Measurements from ENCODE around the gene PKIB.
"Not testable (repeated sequence)": the region's sequence is repeated elsewhere in the genome, so short reads cannot be mapped to it uniquely, and the experiment has no call there.

The PKIB gene

GRCh38 chr6:122621638-122622037 is 11.4 kb downstream of the PKIB start:
- no peak for DNase-seq (ENCODE audit: low spot score)

GRCh38 chr6:122622479-122622878 is 12.3 kb downstream of the PKIB start:
- DNase-seq (ENCODE audit: low spot score), result no peak

- no peak for DNase-seq (ENCODE audit: low spot score)
Observed at GRCh38 chr6:122623279-122623678, 13.1 kb downstream of the PKIB start.

- DNase-seq (ENCODE audit: low spot score), result no peak
Observed at GRCh38 chr6:122624853-122625252, 14.6 kb downstream of the PKIB start.

- no peak for DNase-seq (ENCODE audit: low spot score)
Observed at GRCh38 chr6:122628714-122629113, 18.5 kb downstream of the PKIB start.

GRCh38 chr6:122631571-122632249 is 21.5 kb downstream of the PKIB start:
- no peak for DNase-seq (ENCODE audit: low spot score)

- no peak for DNase-seq (ENCODE audit: low spot score)
Observed at GRCh38 chr6:122640366-122640765, 30.2 kb downstream of the PKIB start.

GRCh38 chr6:122641819-122642218 is 31.6 kb downstream of the PKIB start:
- DNase-seq (ENCODE audit: low spot score), result no peak

GRCh38 chr6:122642604-122643003 is 32.4 kb downstream of the PKIB start:
- DNase-seq (ENCODE audit: low spot score), result not testable (repeated sequence)

- no peak for DNase-seq (ENCODE audit: low spot score)
Observed at GRCh38 chr6:122645256-122645655, 35.1 kb downstream of the PKIB start.

GRCh38 chr6:122647765-122648164 is 37.6 kb downstream of the PKIB start:
- DNase-seq (ENCODE audit: low spot score), result no peak

- no peak for DNase-seq (ENCODE audit: low spot score)
Observed at GRCh38 chr6:122648726-122649125, 38.5 kb downstream of the PKIB start.

- DNase-seq (ENCODE audit: low spot score), result no peak
Observed at GRCh38 chr6:122649701-122650100, 39.5 kb downstream of the PKIB start.

GRCh38 chr6:122650403-122650802 is 40.2 kb downstream of the PKIB start:
- DNase-seq (ENCODE audit: low spot score), result no peak

- DNase-seq (ENCODE audit: low spot score), result no peak
Observed at GRCh38 chr6:122651031-122651430, 40.8 kb downstream of the PKIB start.

GRCh38 chr6:122651604-122652003 is 41.4 kb downstream of the PKIB start:
- no peak for DNase-seq (ENCODE audit: low spot score)

GRCh38 chr6:122652431-122652830 is 42.2 kb downstream of the PKIB start:
- peak; percentile 28 for DNase-seq (ENCODE audit: low spot score)

- peak; percentile 59 for DNase-seq (ENCODE audit: low spot score)
Observed at GRCh38 chr6:122653094-122653493, 42.9 kb downstream of the PKIB start.

GRCh38 chr6:122654012-122654411 is 43.8 kb downstream of the PKIB start:
- DNase-seq (ENCODE audit: low spot score), result no peak

- peak; percentile 53 for DNase-seq (ENCODE audit: low spot score)
Observed at GRCh38 chr6:122657601-122658000, 47.4 kb downstream of the PKIB start.

- no peak for DNase-seq (ENCODE audit: low spot score)
Observed at GRCh38 chr6:122660296-122660695, 50.1 kb downstream of the PKIB start.

- DNase-seq (ENCODE audit: low spot score), result no peak
Observed at GRCh38 chr6:122663981-122664380, 53.8 kb downstream of the PKIB start.

GRCh38 chr6:122665929-122666328 is 55.7 kb downstream of the PKIB start:
- DNase-seq (ENCODE audit: low spot score), result no peak

GRCh38 chr6:122666418-122666817 is 56.2 kb downstream of the PKIB start:
- DNase-seq (ENCODE audit: low spot score), result no peak
